Panc1 (cell line): ENCODE measurements around the gene USP10. TPM values are rescaled to one million over a fixed set of nuclear protein-coding genes. Genes with fewer than 3 reads are reported as not detected.

Experiments
- ATAC-seq: fragments of 200-7000 bp; cut with Tn5 transposase; 2 replicates; pipeline ENCODE4 v1.9.1; 2020; ENCODE audit warnings: mild to moderate bottlenecking, moderate library complexity
- BruUV-seq: library from RNA; stranded (reverse); fragments of 400-500 nt; replicated peaks from 2 replicates; lab custom pipeline; 2021; lab: Mats Ljungman, UMichigan
- CTCF ChIA-PET: fragments of 300-600 bp; sonication (Branson Sonifier 250); formaldehyde crosslinking; loops from one replicate; lab custom pipeline; 2022; ENCODE audit warnings: antibody characterized with exemption; lab: Charles Lee
- POLR2A ChIA-PET: fragments of 300-600 bp; sonication (Branson Sonifier 250); formaldehyde crosslinking; loops from one replicate; lab custom pipeline; 2022; ENCODE audit warnings: antibody characterized with exemption; lab: Charles Lee
- DNase-seq: peaks from one replicate; pipeline ENCODE4 v3.0.0-alpha.2; 2010; ENCODE audit warnings: low read depth, low spot score
- H3K27ac ChIP-seq: 2 replicates; pipeline ENCODE4 v1.5.1; 2011; ENCODE audit warnings: mild to moderate bottlenecking, low read length, inconsistent platforms
- H3K27me3 ChIP-seq: fragments of 200-500 bp; sonication (Bioruptor generic); 2 replicates; pipeline ENCODE4 v1.6.0; 2014; ENCODE audit warnings: low read length, inconsistent platforms; ENCODE audit not compliant: control insufficient read depth, insufficient read depth
- H3K36me3 ChIP-seq: fragments of 200-500 bp; sonication (Bioruptor generic); 2 replicates; pipeline ENCODE4 v1.5.1; 2014; ENCODE audit warnings: inconsistent platforms, mild to moderate bottlenecking, low read length, moderate library complexity; ENCODE audit not compliant: control insufficient read depth, insufficient read depth
- H3K4me1 ChIP-seq: 2 replicates; pipeline ENCODE4 v1.5.1; 2011; ENCODE audit warnings: inconsistent platforms, mild to moderate bottlenecking, low read length, moderate library complexity; ENCODE audit not compliant: control insufficient read depth, insufficient read depth
- H3K4me3 ChIP-seq, 2 experiments: 2 replicates each; pipeline ENCODE4 v1.5.1; 2011 to 2012; ENCODE audit warnings: low read depth in 2 of 2, low read length in 2 of 2, mild to moderate bottlenecking in 2 of 2, inconsistent platforms in 1 of 2, moderate library complexity in 1 of 2
- H3K9me3 ChIP-seq: fragments of 200-500 bp; sonication (Bioruptor generic); 2 replicates; pipeline ENCODE4 v1.5.1; 2014; ENCODE audit warnings: low read depth, mild to moderate bottlenecking, inconsistent platforms, low read length, moderate library complexity; ENCODE audit not compliant: control insufficient read depth, insufficient read depth
- CTCF ChIP-seq: fragments of 450-650 bp; IDR thresholded peaks from 2 replicates; pipeline ENCODE4 v1.5.1; 2017; ENCODE audit warnings: mild to moderate bottlenecking
- POLR2AphosphoS5 ChIP-seq: IDR thresholded peaks from 2 replicates; pipeline ENCODE4 v1.6.1; 2012; ENCODE audit warnings: mild to moderate bottlenecking, low read depth, low read length, moderate library complexity
- REST ChIP-seq, 2 experiments: IDR thresholded peaks; 2 replicates each; pipeline ENCODE4 v1.6.1; 2011 to 2012; ENCODE audit warnings: low read depth in 2 of 2, control low read depth in 1 of 2, low read length in 1 of 2, mild to moderate bottlenecking in 1 of 2, moderate library complexity in 1 of 2; ENCODE audit not compliant: insufficient read depth in 1 of 2
- SIN3A ChIP-seq: IDR thresholded peaks from 2 replicates; pipeline ENCODE4 v1.6.1; 2012; ENCODE audit warnings: low read depth, mild to moderate bottlenecking, low read length, moderate library complexity, borderline replicate concordance; ENCODE audit not compliant: insufficient read depth
- TCF7L2 ChIP-seq: IDR thresholded peaks from 2 replicates; pipeline ENCODE4 v1.6.1; 2011; ENCODE audit warnings: mild to moderate bottlenecking, low read depth, low read length, inconsistent platforms
- in situ Hi-C: cut with HindIII; loops from 2 replicates; pipeline ENCODE4 v1.10.0; 2016; ENCODE audit warnings: low sequenced_read_pairs, low pct_unique_long_range_greater_than_20kb
- intact Hi-C: fragments of 100-400 bp; cut with micrococcal nuclease; formaldehyde crosslinking; loops from one replicate; pipeline ENCODE4 v1.10.0; 2022; ENCODE audit not compliant: unreplicated experiment
- total RNA-seq: library from RNA; stranded (reverse); gene quantifications from one replicate; pipeline ENCODE4 v1.2.1, GENCODE V29; 2021; ENCODE audit not compliant: unreplicated experiment

The USP10 gene
- total RNA-seq, 1 experiment from 2014 or later, result 77.4 TPM

- Histone ChIP-seq H3K9me3 (no peaks in the 10 kb centered on the region), H3K27ac (no peak overlapping the region), H3K4me1 (no peaks in the 10 kb centered on the region), H3K36me3 (no peaks in the 10 kb centered on the region), H3K27me3 (no peaks in the 10 kb centered on the region), H3K4me3 (no peak overlapping the region)
- no TSS peak for BruUV-seq
- intact Hi-C loops, result no loop called here
- ATAC-seq (no peak), DNase-seq (no peak)
- POLR2A ChIA-PET, result no interaction called here
- in situ Hi-C loops, result no loop called here
- no peak for TF ChIP-seq POLR2AphosphoS5
- no peak for TF ChIP-seq TCF7L2
- no peak for TF ChIP-seq CTCF
- no peak for TF ChIP-seq REST (IDR thresholded peaks at IDR 0.05; ENCODE audit: insufficient read depth in 1 of 2, low read depth in 2 of 2, low read length in 1 of 2)
- CTCF ChIA-PET, result no interaction called here
Observed at GRCh38 chr16:84680843-84681629, 18.8 kb upstream of the USP10 start.

GRCh38 chr16:84683691-84684591 lies 15.9 kb upstream of the USP10 start:
- no peaks in the 10 kb centered on the region for H3K36me3 ChIP-seq
- intact Hi-C loops, result no loop called here
- H3K4me1 ChIP-seq, result no peaks in the 10 kb centered on the region
- in situ Hi-C loops, result no loop called here
- ChIA-PET POLR2A (no interaction called here), CTCF (no interaction called here)
- BruUV-seq, result no TSS peak
- no peaks in the 10 kb centered on the region for H3K27me3 ChIP-seq
- no peak for TF ChIP-seq TCF7L2
- TF ChIP-seq CTCF, result no peak
- no peak for TF ChIP-seq REST (IDR thresholded peaks at IDR 0.05; ENCODE audit: insufficient read depth in 1 of 2, low read depth in 2 of 2, low read length in 1 of 2)
- no peak for TF ChIP-seq POLR2AphosphoS5
- no peak for TF ChIP-seq SIN3A
- ATAC-seq, result no peak
- DNase-seq, result no peak
- H3K9me3 ChIP-seq, result no peaks in the 10 kb centered on the region
- H3K27ac ChIP-seq, result no peak overlapping the region
- H3K4me3 ChIP-seq, result no peak overlapping the region
